ENCODE data around the gene EFNA5.
"Not testable (repeated sequence)": the region's sequence is repeated elsewhere in the genome, so short reads cannot be mapped to it uniquely, and the experiment has no call there.

The EFNA5 gene

DNA sequence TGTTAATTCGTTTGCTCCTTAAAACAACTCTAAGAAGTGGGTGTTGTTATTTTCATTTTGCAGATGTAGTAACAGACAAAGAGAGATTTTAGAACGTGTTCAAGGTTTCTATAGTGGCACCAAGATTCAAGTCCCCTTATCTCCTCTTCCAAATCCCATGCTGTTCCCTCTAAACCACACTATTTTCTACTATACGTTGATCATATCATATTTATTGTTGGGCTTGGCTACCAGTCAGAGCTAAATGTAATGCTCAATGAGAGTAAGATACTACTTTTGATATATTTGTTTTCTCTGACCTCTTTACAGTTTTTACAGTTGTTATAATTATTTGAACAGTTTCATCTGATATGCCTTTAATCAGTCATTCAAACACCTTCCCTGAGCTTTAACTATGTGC is 212.9 kb downstream of the EFNA5 start:
- no peak for DNase-seq (ENCODE audit: low spot score)

DNA sequence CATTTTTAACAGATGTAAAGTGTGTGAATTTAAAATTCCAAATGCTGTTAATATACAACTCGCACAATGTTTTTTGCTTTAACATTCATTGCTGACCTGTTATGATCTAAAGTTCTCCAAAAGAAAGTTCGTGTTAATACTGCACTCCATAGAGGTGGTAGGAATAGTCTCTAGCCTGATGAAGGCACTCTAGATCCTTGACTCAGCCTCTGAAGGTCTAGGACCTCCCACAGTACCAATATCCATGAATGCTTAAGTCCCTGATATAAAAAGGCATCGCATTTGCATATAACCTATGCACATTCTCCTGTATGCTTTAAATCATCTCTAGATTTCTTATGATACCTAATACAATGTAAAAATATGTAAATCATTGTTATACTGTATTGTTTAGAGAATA is 213.6 kb downstream of the EFNA5 start:
- no peak for DNase-seq (ENCODE audit: low spot score)

DNA sequence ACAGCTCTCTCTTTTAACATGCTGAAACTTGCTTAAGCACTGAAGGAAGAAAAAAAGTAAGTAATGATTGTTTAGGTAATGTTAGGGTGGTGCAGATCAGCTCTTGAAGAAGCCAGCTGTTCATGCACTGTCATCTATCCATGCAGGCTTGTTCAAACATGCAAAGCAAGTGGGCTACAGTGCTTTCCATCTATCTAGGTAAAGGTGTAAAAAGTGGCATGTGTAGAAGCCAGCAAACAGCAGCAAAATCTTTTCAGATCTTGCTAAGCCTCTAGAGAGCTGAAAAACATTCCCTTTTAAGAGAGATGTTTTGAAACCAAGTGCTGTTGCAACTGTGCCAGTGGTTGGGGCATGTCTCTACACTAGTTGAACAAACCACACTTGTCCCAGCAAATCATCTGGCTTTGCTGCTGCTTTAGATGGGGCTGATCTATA is 214.4 kb downstream of the EFNA5 start:
- no peak for DNase-seq (ENCODE audit: low spot score)

DNA sequence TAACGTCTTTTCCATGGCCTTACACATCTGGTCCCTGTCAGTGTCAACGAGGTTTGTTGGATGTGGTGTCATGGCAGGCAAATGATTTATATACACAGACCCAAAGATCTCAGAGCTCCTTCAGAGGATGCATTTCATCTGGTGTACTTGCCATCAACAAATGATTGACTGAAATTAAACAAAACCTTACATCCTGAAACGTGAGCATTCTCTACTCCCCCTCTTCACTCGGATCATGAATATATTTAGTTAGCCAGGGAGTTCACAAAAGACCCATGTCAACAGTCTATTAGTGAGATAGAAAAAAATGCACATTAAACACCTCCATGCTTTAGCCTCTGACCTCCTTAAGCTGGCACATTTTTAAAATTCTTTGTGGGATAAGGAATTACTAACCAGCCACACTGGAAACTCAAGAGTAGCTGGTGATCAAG is 215.6 kb downstream of the EFNA5 start:
- DNase-seq (ENCODE audit: low spot score): no peak

DNA sequence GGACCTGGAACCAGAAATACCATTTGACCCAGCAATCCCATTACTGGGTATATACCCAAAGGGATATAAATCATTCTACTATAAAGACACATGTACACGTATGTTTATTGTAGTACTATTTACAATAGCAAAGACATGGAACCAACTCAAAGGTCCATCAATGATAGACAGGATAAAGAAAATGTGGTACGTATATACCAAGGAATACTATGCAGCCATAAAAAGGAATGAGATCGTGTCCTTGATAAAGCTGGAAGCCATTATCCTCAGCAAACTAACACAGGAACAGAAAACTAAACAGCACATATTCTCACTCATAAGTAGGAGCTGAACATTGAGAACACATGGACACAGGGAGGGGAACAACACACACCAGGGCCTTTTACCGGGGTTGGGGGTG is 218.9 kb downstream of the EFNA5 start:
- not testable (repeated sequence) for DNase-seq (ENCODE audit: low spot score)

DNA sequence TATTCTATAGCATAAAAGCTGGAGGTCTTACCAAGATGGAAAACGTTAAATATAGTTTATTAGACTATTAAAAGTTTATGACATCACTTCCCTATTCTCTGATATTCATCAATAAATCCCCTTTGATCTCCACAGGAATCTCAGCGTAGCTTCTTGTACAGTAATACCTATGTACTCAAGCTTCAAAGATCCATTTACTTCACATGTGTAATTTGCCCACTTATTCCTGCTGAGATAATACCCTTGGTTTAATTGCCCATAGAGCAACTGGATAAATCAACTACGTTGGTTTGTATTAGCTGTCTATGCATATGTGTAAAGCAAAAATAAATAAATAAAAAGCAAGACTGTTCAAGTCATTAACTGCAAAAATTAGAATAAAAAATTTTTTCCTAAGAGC is 219.7 kb downstream of the EFNA5 start:
- DNase-seq (ENCODE audit: low spot score): no peak

DNA sequence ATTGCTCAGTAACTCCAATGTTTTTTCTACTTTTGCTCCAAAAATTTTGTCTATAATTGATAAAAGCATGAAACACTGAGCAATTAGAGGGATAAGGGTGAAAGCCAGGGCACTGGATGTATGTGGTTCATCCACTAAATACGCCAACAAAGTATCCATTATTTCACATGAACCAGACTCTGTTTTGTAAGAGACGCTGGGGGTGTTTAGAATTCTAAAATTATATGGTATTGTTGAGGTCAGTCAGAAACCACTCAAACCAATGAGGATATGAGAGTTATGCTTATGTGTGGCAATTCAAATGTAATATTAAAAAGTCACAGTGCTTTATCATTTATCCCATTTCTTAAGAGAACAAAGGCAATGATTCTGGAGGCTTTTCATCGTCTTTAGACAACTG is 220.2 kb downstream of the EFNA5 start:
- no peak for DNase-seq (ENCODE audit: low spot score)

DNA sequence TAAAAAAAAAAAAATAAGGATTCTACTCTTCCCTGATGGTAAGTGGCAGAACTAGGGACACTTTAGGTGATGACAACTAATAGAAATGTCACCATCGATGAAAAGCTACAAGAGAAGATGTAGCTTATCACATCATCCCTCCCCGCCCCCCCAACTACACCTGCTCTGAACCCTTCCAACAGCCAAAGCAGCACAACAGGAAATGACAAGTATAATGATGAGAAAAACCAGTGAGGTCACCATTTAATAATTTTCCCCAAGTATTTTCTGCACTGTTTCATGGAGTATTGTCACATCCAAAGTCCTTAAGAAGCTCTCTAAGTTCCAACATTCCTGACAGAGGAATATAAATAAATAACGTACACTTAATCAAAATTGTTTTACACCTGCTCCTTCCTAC is 221.4 kb downstream of the EFNA5 start:
- no peak for DNase-seq (ENCODE audit: low spot score)

DNA sequence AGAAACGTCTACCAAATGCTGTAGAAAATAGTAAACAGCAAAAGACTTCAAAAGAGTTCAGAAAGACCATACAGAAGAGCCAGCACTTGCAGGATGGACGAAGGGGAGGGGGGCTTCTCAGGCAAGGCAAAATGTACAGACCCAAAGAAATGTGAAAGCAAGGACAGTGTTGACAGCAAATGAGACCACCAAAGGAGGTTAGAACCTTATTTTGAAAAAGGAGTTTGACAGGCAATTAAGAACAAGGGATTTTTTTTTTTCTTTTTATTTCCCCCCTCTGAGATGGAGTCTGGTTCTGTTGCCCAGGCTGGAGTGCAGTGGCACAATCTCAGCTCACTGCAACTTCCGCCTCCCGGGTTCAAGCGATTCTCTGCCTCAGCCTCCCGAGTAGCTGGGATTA is 223.2 kb downstream of the EFNA5 start:
- no peak for DNase-seq (ENCODE audit: low spot score)

DNA sequence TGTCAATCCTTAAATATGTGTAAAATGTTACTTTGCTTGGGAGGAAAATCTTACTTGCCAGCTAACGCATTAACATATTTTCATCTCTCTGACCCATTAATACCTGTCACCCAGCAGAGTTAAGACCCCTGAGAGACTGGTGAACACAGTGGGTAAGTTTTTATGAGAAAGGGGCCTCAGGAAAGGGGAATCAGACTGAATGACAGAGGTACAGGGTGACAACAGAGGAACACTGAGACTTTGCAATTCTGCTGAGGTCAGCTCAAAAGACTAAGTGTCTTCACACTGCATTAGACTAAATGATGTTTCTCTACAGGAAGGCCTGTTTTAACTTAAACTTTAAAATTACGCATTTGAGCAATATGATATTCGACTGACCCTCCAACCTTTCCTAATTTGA is 223.8 kb downstream of the EFNA5 start:
- DNase-seq (ENCODE audit: low spot score): no peak

DNA sequence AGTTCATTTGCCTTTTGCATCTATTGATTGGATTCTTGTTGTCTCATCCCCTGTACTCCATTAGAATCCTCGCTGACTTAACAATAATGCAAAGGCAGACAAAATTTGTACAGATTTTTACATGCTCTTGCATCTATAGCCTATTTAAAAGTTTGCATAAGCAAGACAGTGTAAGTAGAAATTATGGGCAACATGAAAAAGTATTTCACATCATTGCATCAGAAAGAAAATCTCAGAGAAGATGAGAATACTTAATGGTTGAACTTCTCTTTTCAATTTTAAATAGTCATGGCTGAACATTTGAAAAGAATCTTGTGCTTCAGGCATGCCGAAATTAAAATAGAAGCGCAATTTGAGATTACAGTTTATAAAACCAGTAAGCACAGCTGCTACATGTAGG is 226.4 kb downstream of the EFNA5 start:
- DNase-seq (ENCODE audit: low spot score): no peak

DNA sequence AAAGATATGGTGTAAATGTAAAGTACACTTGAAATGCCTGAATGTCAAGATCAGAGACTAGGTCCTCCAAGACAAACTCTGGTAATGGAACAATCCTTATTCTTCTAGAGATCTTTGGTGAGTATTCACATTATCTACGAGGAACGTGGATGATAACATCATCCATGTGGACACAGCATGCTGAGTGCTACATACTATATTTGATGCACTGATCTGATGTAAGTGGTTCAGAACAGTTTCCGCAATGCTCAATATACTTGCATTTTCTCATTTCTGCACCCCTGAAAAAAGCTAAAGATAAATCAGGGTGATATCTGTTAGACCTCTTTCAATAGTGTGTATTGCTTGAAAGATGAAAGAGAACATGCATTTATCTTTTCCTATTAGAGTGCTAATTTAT is 226.8 kb downstream of the EFNA5 start:
- no peak for DNase-seq (ENCODE audit: low spot score)

DNA sequence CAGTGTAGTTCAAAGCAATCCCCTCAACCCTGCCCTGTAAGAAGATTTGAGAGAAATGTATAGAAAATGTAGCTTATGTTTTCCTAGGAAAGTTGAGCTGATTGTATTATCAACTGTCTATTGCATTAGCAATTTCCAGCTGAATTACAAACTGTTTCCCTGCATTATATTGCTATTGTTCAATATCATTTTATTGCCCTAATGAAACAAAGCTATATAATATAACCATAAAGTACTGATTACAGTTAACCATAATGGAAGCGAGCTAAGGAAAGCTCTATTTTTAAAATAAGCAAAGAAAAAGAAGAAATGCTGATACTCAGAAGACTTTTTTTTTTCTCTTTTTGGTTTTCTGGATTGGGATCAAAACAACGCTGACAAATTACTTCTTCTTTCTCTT is 228.3 kb downstream of the EFNA5 start:
- no peak for DNase-seq (ENCODE audit: low spot score)

DNA sequence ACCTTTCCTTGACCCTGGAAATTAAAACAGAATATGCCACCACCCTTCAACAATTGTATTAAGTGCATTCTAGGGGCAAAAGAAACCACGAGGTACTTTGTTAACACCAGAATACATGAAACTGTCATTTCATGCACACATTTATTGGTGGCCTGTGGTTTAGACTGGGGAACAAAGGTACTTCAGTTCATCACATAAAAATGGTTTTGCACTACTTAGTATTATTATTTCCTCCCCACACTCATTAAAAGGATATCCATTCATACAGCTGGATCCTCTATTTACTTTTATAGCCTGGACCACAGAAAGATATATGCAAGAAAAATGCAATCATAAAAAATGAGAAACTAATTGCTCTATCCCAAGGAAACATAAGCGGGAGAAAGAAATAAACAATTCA is 230.9 kb downstream of the EFNA5 start:
- no peak for DNase-seq (ENCODE audit: low spot score)

DNA sequence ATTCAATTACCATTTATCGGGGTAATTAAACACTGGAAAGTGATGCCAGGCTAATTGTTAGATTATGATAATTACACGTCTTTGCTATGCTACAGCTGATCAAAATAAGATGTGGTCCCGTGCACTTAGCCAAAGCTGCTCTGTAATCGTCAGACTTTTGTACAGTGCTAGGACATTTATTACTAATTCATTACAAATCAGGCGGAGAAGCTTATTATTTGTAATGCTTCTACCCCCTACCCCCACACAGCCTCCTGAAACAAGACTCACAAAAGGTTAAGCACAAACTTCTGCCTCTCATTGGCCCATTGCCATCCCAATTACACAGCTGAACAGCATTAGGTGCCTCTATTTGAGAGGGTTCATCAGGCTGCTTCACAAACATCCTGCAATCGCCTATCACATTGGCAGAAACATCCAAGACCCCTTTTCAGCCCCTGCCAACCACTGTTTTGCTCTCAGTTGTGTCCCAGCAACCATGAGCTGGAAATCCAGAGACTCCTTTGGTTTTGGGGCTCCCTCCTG is 232.7 kb downstream of the EFNA5 start:
- DNase-seq (ENCODE audit: low spot score): no peak

DNA sequence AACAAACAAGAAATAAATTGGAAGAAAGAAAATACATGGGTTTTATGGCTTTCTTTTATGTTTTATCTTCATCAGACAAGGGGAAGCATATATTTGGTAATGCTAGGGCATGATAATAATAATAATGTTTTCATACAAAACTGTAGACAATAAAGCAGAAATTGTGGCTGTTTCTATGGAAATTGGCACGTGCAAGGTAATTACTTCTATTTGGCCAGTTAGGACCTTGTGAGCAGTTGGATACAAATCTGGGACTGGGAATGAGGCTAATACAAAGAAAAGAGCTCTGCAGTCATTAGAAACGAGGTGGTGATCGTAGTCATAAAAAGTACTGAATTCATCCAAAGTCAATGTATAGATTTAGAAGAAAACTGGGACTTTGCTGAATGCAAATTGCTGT is 233.6 kb downstream of the EFNA5 start:
- DNase-seq (ENCODE audit: low spot score): no peak

DNA sequence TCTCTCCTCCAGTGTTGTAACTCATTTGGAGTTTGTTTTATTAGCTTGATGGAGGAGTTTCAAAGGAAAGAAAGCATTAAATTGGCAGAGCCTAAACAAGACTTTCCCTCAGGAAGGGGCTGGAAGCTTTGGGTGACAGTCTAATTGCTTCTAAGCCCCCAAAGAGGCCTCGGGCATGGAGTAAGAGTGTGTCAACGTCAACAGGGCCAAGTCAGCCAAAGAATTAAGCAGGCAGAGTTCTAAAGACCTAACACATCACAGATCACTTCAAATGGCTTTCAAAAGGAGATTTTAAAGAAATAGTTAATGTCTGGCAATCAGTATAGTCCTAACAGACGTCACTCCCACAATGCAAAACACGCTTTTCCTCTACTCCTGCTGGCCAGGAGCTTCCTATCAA is 234.5 kb downstream of the EFNA5 start:
- no peak for DNase-seq (ENCODE audit: low spot score)

DNA sequence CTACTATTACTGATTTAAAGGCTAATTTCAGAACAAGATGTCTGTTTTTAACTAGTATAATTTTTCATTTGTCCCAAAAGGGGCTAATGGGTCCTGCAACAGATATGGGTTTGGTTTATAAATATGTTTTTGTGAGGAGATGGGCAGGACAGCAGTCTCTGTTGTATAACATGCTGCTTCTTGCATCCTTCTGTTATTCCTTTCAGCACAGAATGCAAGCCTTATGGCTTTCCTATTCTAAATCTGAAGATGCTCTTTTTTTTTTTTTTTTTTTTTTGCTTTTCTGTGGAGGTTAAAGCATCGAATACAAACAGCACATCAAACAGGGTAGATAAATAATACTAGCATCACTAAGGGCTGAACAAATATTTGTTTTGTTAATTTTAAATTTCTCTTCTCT is 235.7 kb downstream of the EFNA5 start:
- DNase-seq (ENCODE audit: low spot score): no peak

DNA sequence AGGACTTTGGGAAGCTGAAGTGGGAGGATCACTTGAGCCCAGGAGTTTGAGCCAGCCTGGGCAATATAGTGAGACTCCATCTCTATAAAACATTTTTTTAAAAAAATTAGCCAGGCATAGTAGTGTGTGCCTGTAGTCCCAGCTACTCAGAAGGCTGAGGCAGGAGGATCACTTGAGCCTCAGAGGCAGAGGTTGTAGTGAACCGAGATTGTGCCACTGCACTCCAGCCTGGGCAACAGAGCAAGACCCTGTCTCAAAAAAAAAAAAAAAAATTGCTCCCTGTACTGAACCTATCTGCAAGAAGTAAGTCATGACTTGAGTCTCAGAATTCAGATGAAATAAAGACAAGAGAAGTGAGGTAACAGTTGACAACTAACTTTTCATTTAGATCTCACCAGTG is 237.1 kb downstream of the EFNA5 start:
- not testable (repeated sequence) for DNase-seq (ENCODE audit: low spot score)

DNA sequence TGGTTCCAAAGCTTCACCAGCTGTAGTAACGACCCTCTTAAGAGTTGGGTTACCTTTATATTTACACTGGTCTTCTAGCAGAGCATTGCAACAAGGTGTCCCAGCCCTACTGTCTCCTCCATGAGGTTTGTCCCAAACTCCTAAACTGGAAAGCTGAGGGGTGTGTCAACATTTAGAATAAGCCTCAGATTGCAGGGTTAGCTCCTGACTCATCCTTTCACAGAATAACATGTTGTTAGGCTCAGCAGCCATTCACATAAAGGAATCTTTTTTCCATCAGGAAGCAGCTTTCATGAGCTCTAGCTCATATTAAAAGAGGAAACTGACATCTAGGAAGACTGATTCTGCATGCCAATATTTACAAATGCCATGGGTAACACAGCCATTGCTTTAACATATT is 238.7 kb downstream of the EFNA5 start:
- no peak for DNase-seq (ENCODE audit: low spot score)

DNA sequence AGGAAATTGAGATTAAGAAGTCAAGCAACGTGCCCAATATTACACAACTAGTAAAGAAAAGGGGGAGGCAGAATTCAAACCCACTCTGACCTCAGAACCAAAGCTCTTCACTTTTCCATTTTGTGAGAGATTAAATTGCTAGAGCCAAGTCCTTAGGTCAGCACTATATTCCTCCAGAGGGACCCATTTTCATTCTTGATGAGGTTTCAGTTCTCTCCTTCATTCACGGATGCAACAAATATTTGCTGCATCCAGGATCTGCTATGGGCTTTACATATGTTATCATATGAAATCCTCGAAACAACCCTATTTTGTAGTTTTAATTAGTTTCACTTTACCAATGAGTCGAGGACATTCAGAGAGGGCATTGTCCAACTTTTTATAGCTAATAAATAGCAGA is 239.2 kb downstream of the EFNA5 start:
- no peak for DNase-seq (ENCODE audit: low spot score)

DNA sequence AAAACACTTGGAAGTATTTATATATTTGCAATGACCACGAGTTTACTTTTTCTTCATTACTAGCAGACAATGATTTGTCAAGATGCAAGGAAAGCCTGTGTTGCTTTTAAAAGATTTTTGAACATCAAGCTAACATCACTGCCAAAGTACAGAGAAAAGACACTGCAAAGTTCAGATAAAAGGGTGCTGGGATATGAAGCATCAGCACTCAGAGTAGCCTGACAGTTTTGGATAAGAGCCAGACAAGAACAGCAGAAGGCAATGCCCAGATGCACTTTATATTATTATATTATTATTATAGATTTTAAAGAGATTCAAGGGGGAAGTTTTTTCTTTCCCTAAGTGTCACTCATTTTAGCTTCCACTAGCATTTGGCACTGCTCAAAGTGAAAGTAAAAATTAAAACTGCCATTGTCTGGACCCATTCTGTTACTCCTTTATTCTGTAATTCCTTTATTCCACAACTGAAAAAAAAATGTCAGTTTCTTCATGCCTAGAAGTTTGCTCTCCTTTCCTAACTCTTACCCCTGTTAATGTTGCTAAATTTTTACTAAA is 240.6 kb downstream of the EFNA5 start:
- no peak for DNase-seq (ENCODE audit: low spot score)

DNA sequence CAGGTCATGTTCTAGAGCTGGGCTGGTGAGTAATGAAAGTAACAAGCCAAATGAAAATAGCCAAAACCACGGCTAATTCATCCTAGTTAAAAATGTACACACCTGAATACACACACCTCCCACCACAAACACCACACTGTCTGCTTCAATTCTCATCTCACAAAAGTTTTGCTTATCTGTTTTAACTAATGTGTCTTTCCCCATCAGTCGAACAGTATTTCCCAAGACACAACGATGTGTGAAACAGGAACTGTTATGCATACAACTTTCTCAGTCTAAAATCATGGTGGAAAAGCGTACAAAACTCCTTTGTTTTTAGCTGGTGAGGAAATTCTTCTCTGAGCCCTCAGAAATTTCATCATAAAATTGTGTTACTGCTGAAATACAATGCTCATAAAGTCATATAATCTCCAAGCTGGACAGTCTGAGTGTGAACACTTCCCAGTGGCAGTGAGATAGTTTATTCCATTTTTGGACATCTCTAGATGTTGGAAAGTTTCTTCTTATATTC is 242.4 kb downstream of the EFNA5 start:
- DNase-seq (ENCODE audit: low spot score): no peak

DNA sequence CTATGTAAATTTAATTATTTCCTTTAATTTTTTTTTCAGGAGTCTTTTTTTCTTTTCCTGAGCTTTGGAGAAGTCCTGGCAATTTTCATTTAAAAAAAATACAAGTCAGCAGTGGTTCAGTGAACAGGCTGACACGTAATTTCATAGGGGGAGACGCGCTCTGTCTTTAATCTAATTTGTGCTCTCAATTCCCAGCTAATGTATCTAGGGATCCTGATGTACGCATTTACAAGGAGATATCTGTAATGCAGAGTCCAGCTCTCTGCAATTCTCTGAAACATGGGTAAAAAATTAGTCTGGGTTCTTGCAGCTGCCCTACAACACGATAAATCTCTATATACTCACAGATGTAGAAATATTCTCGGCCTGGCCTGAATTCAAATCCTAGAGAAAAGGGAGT is 243.9 kb downstream of the EFNA5 start:
- DNase-seq (ENCODE audit: low spot score): no peak

DNA sequence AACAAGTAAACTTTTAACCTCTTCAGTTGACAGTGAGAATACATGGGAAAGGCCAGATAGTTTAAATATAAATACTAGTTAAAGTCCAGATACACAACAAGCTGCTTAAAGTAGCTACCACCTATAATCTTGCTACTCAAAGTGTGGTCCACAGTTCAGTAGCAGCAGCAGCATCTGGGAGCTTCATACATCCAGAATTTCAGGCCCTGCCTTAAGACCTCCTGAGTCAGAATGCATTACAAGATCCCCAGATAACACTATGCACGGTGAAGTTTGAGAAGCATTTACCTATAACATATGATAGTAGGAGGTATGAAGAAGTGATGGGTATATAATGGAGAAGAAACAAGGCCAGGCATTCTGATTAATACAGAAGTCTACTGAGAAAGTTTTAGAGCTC is 244.5 kb downstream of the EFNA5 start:
- no peak for DNase-seq (ENCODE audit: low spot score)

All from CD4-positive, alpha-beta T cell treated with Interleukin-2 at 100 ng/mL for 4 hours (primary cell).